CD14-positive monocyte (primary cell): ENCODE measurements around the gene ABCB7. TPM values are rescaled to one million over a fixed set of nuclear protein-coding genes. Genes with fewer than 3 reads are reported as not detected.

ENCODE experiments used
- DNase-seq, 3 donors: peaks; one replicate each; pipeline ENCODE4 v3.0.0-alpha.2; 2011 to 2022
- H2AFZ ChIP-seq: 2 replicates; pipeline ENCODE4 v1.6.0; 2012; ENCODE audit warnings: mild to moderate bottlenecking, low read depth, low read length, inconsistent platforms; ENCODE audit not compliant: insufficient read depth, poor library complexity, severe bottlenecking
- H3K27ac ChIP-seq, 2 donors: 1 replicate in 1 of 2; 2 replicates in 1 of 2; pipeline ENCODE4 v1.5.1; 2012 to 2013; ENCODE audit warnings: low read length in 2 of 2, control low read depth in 1 of 2, inconsistent platforms in 1 of 2, low read depth in 1 of 2, mild to moderate bottlenecking in 1 of 2
- H3K27me3 ChIP-seq, 2 donors: one replicate each; pipeline versions ENCODE4 v1.6.0 to v1.6.1; 2011 to 2013; ENCODE audit warnings: low read length in 2 of 2; ENCODE audit not compliant: control insufficient read depth in 2 of 2, insufficient read depth in 2 of 2
- H3K36me3 ChIP-seq, 2 donors: replicated peaks in 1 of 2; 1 replicate in 1 of 2; 2 replicates in 1 of 2; pipeline versions ENCODE4 v1.5.1 to v1.6.1; 2012 to 2013; ENCODE audit warnings: low read length in 2 of 2, control low read depth in 1 of 2, inconsistent platforms in 1 of 2, mild to moderate bottlenecking in 1 of 2; ENCODE audit not compliant: insufficient read depth in 2 of 2, control insufficient read depth in 1 of 2
- H3K4me1 ChIP-seq, 2 donors: 1 replicate in 1 of 2; 2 replicates in 1 of 2; pipeline versions ENCODE4 v1.5.1 to v1.6.1; 2012 to 2013; ENCODE audit warnings: low read length in 2 of 2, control low read depth in 1 of 2, inconsistent platforms in 1 of 2, mild to moderate bottlenecking in 1 of 2, moderate library complexity in 1 of 2; ENCODE audit not compliant: insufficient read depth in 2 of 2, control insufficient read depth in 1 of 2
- H3K4me2 ChIP-seq: replicated peaks from 2 replicates; pipeline ENCODE3; 2012; ENCODE audit warnings: low read length, moderate library complexity, mild to moderate bottlenecking; ENCODE audit not compliant: poor library complexity, severe bottlenecking; ENCODE audit errors: extremely low read depth
- H3K4me3 ChIP-seq, 3 experiments: fragments of 200-600 bp in 1 of 3; sonication (generic) in 1 of 3; replicated peaks in 1 of 3; 1 replicate in 2 of 3; 2 replicates in 1 of 3; pipeline ENCODE4 v1.5.1; 2011 to 2013; ENCODE audit warnings: low read length in 3 of 3, mild to moderate bottlenecking in 3 of 3, control low read depth in 2 of 3, low read depth in 2 of 3, inconsistent platforms in 1 of 3, moderate library complexity in 1 of 3
- H3K79me2 ChIP-seq: 2 replicates; pipeline ENCODE4 v1.6.0; 2012; ENCODE audit warnings: mild to moderate bottlenecking, control low read depth, inconsistent platforms, low read length, moderate library complexity; ENCODE audit not compliant: insufficient read depth
- H3K9ac ChIP-seq: 2 replicates; pipeline ENCODE4 v1.6.0; 2017; ENCODE audit warnings: low read length, mild to moderate bottlenecking; ENCODE audit not compliant: insufficient read depth, poor library complexity, severe bottlenecking
- H3K9me3 ChIP-seq, 2 donors: replicated peaks in 1 of 2; 1 replicate in 1 of 2; 2 replicates in 1 of 2; pipeline versions ENCODE4 v1.5.1 to v1.6.1; 2012 to 2013; ENCODE audit warnings: low read length in 2 of 2, control low read depth in 1 of 2; ENCODE audit not compliant: control insufficient read depth in 1 of 2, insufficient read depth in 1 of 2
- H4K20me1 ChIP-seq: 2 replicates; pipeline ENCODE4 v1.6.0; 2012; ENCODE audit warnings: mild to moderate bottlenecking, low read length, control low read depth, moderate library complexity; ENCODE audit not compliant: insufficient read depth
- H3K27ac Mint-ChIP-seq, 7 donors: one replicate each; pipeline ENCODE4 v1.8.0; 2020; ENCODE audit warnings: mild to moderate bottlenecking in 7 of 7, mixed read lengths in 7 of 7, moderate library complexity in 6 of 7, inconsistent platforms in 2 of 7
- H3K27me3 Mint-ChIP-seq, 3 donors: one replicate each; pipeline ENCODE4 v1.8.0; 2021 to 2022; ENCODE audit warnings: low read depth in 3 of 3, mild to moderate bottlenecking in 3 of 3, mixed read lengths in 3 of 3, moderate library complexity in 3 of 3, inconsistent platforms in 1 of 3
- H3K36me3 Mint-ChIP-seq, 2 donors: one replicate each; pipeline ENCODE4 v1.8.0; 2020; ENCODE audit warnings: mixed read lengths in 2 of 2, inconsistent platforms in 1 of 2, mild to moderate bottlenecking in 1 of 2
- H3K4me1 Mint-ChIP-seq: one replicate; pipeline ENCODE4 v1.8.0; 2020; ENCODE audit warnings: mild to moderate bottlenecking, mixed read lengths
- H3K4me3 Mint-ChIP-seq, 2 donors: one replicate each; pipeline ENCODE4 v1.8.0; 2020; ENCODE audit warnings: mild to moderate bottlenecking in 2 of 2, mixed read lengths in 2 of 2, moderate library complexity in 1 of 2
- H3K9me3 Mint-ChIP-seq, 7 donors: one replicate each; pipeline ENCODE4 v1.8.0; 2020 to 2022; ENCODE audit warnings: mixed read lengths in 7 of 7, mild to moderate bottlenecking in 6 of 7, moderate library complexity in 6 of 7, inconsistent platforms in 2 of 7
- WGBS: methylation state at CpG from one replicate; pipeline ENCODE4 v1.1.5; 2013; ENCODE audit warnings: missing lambda C conversion rate; ENCODE audit not compliant: insufficient coverage; 5-methylcytosine and 5-hydroxymethylcytosine counted together
- intact Hi-C, 2 donors: fragments of 100-400 bp; cut with micrococcal nuclease; formaldehyde crosslinking; loops; one replicate each; pipeline versions ENCODE4 v1.15.0 to v1.15.1; 2023
- polyA plus RNA-seq, 3 donors: library from polyadenylated mRNA; depleted of rRNA in 1 of 3; unstranded in 2 of 3; stranded (reverse) in 1 of 3; fragments of 300-500 nt in 2 of 3; fragments of >200 nt in 1 of 3; fragmentation: Illumina TruSeq in 2 of 3; gene quantifications; 1 replicate in 2 of 3; 2 replicates in 1 of 3; pipeline ENCODE4 v1.2.3, GENCODE V29; 2012 to 2021
- TF ChIP-seq, protein P1 (sequence below): fragments of 200-600 bp; IDR thresholded peaks from one replicate; pipeline ENCODE4 v1.8.0; 2022; ENCODE audit warnings: antibody characterized with exemption, mild to moderate bottlenecking

ABCB7 gene
- polyA plus RNA-seq, 3 donors: 14.8 to 19.7 (median 18.5) TPM

DNA sequence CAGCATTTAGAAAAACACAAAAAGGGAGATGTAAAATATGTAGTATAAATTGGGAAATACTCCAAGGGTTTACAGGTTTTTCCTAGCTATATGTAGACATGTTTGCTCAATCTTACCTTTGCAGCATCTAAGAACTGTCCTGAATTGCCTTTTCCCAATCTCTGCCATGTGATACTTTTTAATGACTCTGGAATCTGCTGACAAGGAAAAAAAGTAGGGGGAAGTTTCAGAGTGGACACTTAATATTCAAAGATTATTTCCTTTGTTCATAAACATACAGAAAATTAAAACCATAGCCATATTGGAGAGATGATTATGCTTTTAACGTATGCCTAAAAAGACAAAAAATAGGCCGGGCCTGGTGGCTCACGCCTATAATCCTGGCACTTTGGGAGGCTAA, 41.4 kb downstream of the ABCB7 start:
- no peaks in the 10 kb centered on the region for H4K20me1 ChIP-seq
- Mint-ChIP-seq H3K36me3 (peaks cover 8 to 14% of the 10 kb centered on the region in 2 donors), H3K9me3 (peaks cover 0 to 2% (median 0%) of the 10 kb centered on the region in 7 donors), H3K4me3 (no peak overlapping the region), H3K27me3 (no peaks in the 10 kb centered on the region), H3K27ac (no peak overlapping the region), H3K4me1 (no peaks in the 10 kb centered on the region)
- intact Hi-C loops: no loop called here
- TF ChIP-seq, protein P1, sequence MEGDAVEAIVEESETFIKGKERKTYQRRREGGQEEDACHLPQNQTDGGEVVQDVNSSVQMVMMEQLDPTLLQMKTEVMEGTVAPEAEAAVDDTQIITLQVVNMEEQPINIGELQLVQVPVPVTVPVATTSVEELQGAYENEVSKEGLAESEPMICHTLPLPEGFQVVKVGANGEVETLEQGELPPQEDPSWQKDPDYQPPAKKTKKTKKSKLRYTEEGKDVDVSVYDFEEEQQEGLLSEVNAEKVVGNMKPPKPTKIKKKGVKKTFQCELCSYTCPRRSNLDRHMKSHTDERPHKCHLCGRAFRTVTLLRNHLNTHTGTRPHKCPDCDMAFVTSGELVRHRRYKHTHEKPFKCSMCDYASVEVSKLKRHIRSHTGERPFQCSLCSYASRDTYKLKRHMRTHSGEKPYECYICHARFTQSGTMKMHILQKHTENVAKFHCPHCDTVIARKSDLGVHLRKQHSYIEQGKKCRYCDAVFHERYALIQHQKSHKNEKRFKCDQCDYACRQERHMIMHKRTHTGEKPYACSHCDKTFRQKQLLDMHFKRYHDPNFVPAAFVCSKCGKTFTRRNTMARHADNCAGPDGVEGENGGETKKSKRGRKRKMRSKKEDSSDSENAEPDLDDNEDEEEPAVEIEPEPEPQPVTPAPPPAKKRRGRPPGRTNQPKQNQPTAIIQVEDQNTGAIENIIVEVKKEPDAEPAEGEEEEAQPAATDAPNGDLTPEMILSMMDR: no peak
- no peak overlapping the region for H3K4me3 ChIP-seq
- H3K79me2 ChIP-seq: no peaks in the 10 kb centered on the region
- H3K9me3 ChIP-seq: no peaks in the 10 kb centered on the region
- no peaks in the 10 kb centered on the region for H3K4me1 ChIP-seq
- H3K9ac ChIP-seq: no peak overlapping the region
- H3K27me3 ChIP-seq: no peaks in the 10 kb centered on the region
- no peak overlapping the region for H2AFZ ChIP-seq
- no peak overlapping the region for H3K4me2 ChIP-seq
- no CpG with 5 or more reads among the region's 3 CpGs for WGBS
- H3K27ac ChIP-seq: no peak overlapping the region
- H3K36me3 ChIP-seq: peaks cover 3 to 10% of the 10 kb centered on the region in 2 donors
- DNase-seq: no peak

- no peaks in the 10 kb centered on the region for H4K20me1 ChIP-seq
- H3K27me3 ChIP-seq: no peaks in the 10 kb centered on the region
- H2AFZ ChIP-seq: no peak overlapping the region
- no peak overlapping the region for H3K9ac ChIP-seq
- no peaks in the 10 kb centered on the region for H3K4me1 Mint-ChIP-seq
- H3K4me3 ChIP-seq: no peak overlapping the region
- H3K36me3 Mint-ChIP-seq: peaks cover 12 to 14% of the 10 kb centered on the region in 2 donors
- H3K4me1 ChIP-seq: no peaks in the 10 kb centered on the region
- WGBS: no CpG with 5 or more reads among the region's 1 CpG
- no peak for DNase-seq
- H3K9me3 Mint-ChIP-seq: no peaks in the 10 kb centered on the region
- no peak overlapping the region for H3K27ac ChIP-seq
- H3K4me2 ChIP-seq: no peak overlapping the region
- TF ChIP-seq, protein P1: no peak
- intact Hi-C loops: no loop called here
- H3K27me3 Mint-ChIP-seq: no peaks in the 10 kb centered on the region
- peaks cover 3 to 10% of the 10 kb centered on the region in 2 donors for H3K36me3 ChIP-seq
- H3K79me2 ChIP-seq: no peaks in the 10 kb centered on the region
- H3K9me3 ChIP-seq: no peaks in the 10 kb centered on the region
- H3K27ac Mint-ChIP-seq: no peak overlapping the region
- no peak overlapping the region for H3K4me3 Mint-ChIP-seq
Measured at GRCh38 chrX:75113664-75114063, 42.4 kb downstream of the ABCB7 start.
